Thoracic aorta (tissue), 2 donors: ENCODE data around the gene ATP2C2. TPM values are rescaled to one million over a fixed set of nuclear protein-coding genes. Genes with fewer than 3 reads are reported as not detected.

Experiments
- ATAC-seq: fragments of 150-250 bp; one replicate; pipeline ENCODE4 v1.8.0; 2017; ENCODE audit warnings: low read depth; ENCODE audit not compliant: insufficient number of reproducible peaks, low FRiP score
- DNase-seq: peaks from one replicate; pipeline ENCODE4 v3.0.0-alpha.2; 2020; ENCODE audit warnings: low spot score
- H3K27ac ChIP-seq, 2 donors: fragments of 200-600 bp; sonication (generic); 1 replicate in 1 of 2; 2 replicates in 1 of 2; pipeline ENCODE4 v1.5.1; 2016; ENCODE audit warnings: mild to moderate bottlenecking in 2 of 2, moderate library complexity in 2 of 2
- H3K27me3 ChIP-seq: fragments of 200-600 bp; sonication (generic); replicated peaks from 2 replicates; pipeline ENCODE4 v1.6.0; 2016; ENCODE audit warnings: mild to moderate bottlenecking; ENCODE audit not compliant: insufficient read depth
- H3K36me3 ChIP-seq: fragments of 200-600 bp; sonication (generic); one replicate; pipeline ENCODE4 v1.5.1; 2016
- H3K4me1 ChIP-seq, 2 donors: fragments of 200-600 bp; sonication (generic); 1 replicate in 1 of 2; 2 replicates in 1 of 2; pipeline versions ENCODE4 v1.5.1 to v1.6.0; 2016; ENCODE audit warnings: low read depth in 2 of 2, mild to moderate bottlenecking in 1 of 2; ENCODE audit not compliant: control insufficient read depth in 1 of 2
- H3K4me3 ChIP-seq: fragments of 200-600 bp; sonication (generic); 2 replicates; pipeline ENCODE4 v1.5.1; 2016; ENCODE audit warnings: mild to moderate bottlenecking
- H3K9me3 ChIP-seq: fragments of 200-600 bp; sonication (generic); 2 replicates; pipeline ENCODE4 v1.5.1; 2016
- total RNA-seq, 2 donors: library from RNA; depleted of rRNA; stranded (reverse); fragments of >200 nt; gene quantifications; one replicate each; pipeline versions ENCODE4 v1.1.0 to v1.2.3, GENCODE V29; 2016
- TF ChIP-seq, protein P1 (sequence below): fragments of 200-600 bp; sonication (generic); IDR thresholded peaks from one replicate; pipeline ENCODE4 v1.5.1; 2019; ENCODE audit warnings: antibody characterized with exemption

ATP2C2 gene
- total RNA-seq, 2 donors from 2014 or later = 0.28 to 0.54 TPM

DNA sequence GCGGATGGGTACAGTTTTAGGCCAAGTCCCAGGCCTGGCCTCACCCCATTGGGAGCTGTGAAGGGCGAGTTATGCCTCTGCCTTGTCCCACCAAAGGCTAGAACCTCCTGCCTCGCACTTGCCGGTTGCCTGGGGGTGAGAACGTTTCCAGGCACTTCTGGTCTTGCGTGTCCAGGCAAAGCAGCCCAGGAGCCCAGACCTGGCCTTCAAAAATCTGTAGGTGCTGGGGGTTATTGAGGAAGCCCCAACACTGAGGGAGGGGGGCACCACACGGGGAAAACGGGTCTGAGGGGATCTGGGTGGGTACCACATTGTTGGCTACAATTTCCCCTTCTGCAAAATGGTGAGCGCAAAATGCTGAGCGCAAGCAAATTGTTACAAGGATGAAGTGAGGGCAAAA lies 12.2 kb upstream of the ATP2C2 start:
- H3K27me3 ChIP-seq = no peaks in the 10 kb centered on the region
- H3K4me1 ChIP-seq = no peaks in the 10 kb centered on the region
- no peak for DNase-seq
- no peak for ATAC-seq
- no peaks in the 10 kb centered on the region for H3K36me3 ChIP-seq
- no peaks in the 10 kb centered on the region for H3K9me3 ChIP-seq
- TF ChIP-seq, protein P1, sequence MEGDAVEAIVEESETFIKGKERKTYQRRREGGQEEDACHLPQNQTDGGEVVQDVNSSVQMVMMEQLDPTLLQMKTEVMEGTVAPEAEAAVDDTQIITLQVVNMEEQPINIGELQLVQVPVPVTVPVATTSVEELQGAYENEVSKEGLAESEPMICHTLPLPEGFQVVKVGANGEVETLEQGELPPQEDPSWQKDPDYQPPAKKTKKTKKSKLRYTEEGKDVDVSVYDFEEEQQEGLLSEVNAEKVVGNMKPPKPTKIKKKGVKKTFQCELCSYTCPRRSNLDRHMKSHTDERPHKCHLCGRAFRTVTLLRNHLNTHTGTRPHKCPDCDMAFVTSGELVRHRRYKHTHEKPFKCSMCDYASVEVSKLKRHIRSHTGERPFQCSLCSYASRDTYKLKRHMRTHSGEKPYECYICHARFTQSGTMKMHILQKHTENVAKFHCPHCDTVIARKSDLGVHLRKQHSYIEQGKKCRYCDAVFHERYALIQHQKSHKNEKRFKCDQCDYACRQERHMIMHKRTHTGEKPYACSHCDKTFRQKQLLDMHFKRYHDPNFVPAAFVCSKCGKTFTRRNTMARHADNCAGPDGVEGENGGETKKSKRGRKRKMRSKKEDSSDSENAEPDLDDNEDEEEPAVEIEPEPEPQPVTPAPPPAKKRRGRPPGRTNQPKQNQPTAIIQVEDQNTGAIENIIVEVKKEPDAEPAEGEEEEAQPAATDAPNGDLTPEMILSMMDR = no peak
- no peak overlapping the region for H3K27ac ChIP-seq
- no peak overlapping the region for H3K4me3 ChIP-seq

DNA sequence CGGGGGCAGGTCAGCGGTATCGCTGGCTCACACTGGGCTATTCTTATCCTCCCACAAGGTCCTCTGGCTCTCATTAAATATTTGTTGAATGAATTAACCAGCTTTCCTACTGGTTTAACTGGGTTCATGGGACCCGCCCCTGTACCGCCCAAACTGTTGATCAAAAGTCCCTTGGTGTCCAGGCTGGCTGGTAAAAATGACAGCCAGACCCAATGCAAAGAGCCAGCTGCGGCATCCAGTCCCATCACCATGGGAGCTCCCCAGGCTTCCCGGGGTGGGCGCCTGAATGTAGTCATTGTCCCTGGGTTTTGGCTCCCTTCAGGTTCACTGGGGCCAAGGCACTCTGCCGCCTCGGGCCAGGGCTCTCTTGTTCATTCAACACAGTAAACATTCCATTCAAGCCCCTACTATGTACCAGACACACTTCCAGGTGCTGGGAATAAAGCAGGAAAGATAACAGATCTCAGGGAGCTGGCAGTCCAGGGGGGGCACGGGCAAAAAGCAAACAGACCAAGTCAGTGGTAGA lies 11.7 kb upstream of the ATP2C2 start:
- no peaks in the 10 kb centered on the region for H3K4me1 ChIP-seq
- TF ChIP-seq, protein P1 = no peak
- ATAC-seq = no peak
- no peaks in the 10 kb centered on the region for H3K27me3 ChIP-seq
- no peak for DNase-seq
- H3K36me3 ChIP-seq = no peaks in the 10 kb centered on the region
- H3K4me3 ChIP-seq = no peak overlapping the region
- no peaks in the 10 kb centered on the region for H3K9me3 ChIP-seq
- no peak overlapping the region for H3K27ac ChIP-seq

DNA sequence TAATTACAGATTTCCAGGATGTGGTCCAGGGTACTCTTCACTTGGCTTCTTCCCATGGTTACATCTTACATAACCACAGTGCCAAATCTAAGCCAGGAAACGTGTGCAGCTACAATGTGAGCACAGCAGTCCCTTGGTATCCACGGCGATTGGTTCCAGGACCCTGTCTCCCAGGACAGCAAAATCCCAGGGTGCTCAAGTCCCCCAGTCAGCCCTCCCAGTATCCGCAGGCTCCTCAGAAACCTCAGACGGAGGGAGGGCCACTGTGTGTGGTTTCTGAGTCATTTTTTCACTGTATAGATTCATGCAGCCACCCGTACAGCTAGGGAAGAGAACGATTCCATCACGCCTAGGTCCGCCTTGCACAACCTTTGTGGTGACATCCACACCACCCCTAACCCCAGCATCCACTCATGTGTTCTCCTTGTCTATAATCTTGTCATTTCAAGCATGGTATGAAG lies 11.1 kb upstream of the ATP2C2 start:
- no peaks in the 10 kb centered on the region for H3K27me3 ChIP-seq
- no peaks in the 10 kb centered on the region for H3K9me3 ChIP-seq
- DNase-seq (no peak), ATAC-seq (no peak)
- H3K36me3 ChIP-seq = no peaks in the 10 kb centered on the region
- no peaks in the 10 kb centered on the region for H3K4me1 ChIP-seq
- no peak overlapping the region for H3K4me3 ChIP-seq
- H3K27ac ChIP-seq = no peak overlapping the region
- TF ChIP-seq, protein P1 = no peak

DNA sequence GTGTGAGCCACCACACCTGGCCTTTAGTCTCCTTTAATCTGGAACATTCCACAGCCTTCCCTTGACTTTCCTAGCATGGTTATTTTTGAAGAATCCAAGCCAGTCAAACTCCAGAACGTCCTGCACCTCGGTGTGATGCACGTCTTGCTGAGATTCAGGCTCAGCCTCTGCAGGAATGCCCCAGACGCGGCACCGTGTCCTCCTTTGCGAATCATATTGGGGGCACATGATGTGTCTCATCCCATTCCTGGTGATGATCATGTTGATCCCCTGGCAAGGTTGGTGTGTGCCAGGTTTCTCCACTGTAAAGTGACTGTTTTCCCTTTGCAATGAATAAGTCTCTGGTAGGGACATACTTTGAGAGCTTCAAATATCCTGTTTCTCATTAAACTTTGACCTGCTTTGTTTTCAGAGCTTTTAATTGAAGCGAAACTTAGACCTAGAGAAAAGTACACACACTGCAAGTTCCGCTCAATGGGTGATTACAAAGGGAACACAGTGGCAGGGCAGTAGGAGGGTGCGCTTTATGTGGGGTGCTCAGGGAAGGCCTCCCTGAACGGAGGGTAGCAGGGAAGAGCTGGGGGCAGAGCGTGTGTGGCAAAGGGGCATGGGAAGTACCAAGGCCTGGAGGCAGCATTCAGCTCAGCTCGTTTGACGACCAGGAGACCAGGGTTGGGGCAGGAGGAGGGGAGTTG lies 9.6 kb upstream of the ATP2C2 start:
- ATAC-seq = no peak
- H3K9me3 ChIP-seq = no peaks in the 10 kb centered on the region

DNA sequence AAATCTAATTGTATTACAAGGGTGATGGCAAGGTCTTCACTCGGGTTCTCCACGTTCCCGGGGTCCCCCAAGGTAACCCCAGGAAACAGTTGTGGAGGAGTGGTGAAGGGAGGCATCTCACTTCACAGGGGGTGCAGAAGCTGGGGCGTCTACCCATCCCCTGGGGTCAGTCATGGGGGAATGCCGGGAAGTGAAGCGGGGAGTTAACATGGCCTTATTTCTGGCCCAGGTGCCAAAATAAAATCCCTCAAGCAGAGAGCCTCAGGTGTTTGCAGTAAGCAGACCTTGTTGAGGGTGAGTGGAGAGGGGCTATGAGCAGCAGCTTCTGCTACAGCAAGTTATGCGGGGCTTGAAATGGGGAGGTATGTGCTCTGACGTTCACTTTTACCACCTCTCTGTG lies 9.0 kb upstream of the ATP2C2 start:
- Histone ChIP-seq H3K36me3 (no peaks in the 10 kb centered on the region), H3K4me3 (no peak overlapping the region), H3K27me3 (no peaks in the 10 kb centered on the region), H3K9me3 (no peaks in the 10 kb centered on the region), H3K27ac (no peak overlapping the region), H3K4me1 (no peaks in the 10 kb centered on the region)
- TF ChIP-seq, protein P1 = no peak
- ATAC-seq (no peak), DNase-seq (no peak)

More for the DNA sequence above, 9.6 kb upstream of the ATP2C2 start:
- Histone ChIP-seq H3K27me3 (no peaks in the 10 kb centered on the region), H3K4me1 (no peaks in the 10 kb centered on the region), H3K4me3 (no peak overlapping the region), H3K36me3 (no peaks in the 10 kb centered on the region), H3K27ac (no peak overlapping the region)
- TF ChIP-seq, protein P1 = no peak
- DNase-seq = no peak
